Heart left ventricle (tissue), 16 donors: Measurements from ENCODE around the gene EXOC4. TPM values are rescaled to one million over a fixed set of nuclear protein-coding genes. Genes with fewer than 3 reads are reported as not detected.

Experiments used
- ATAC-seq, 4 donors: fragments of 200-7000 bp; cut with Tn5 transposase; one replicate each; pipeline ENCODE4 v1.9.1; 2020 to 2022; ENCODE audit warnings: moderate library complexity in 4 of 4, mild to moderate bottlenecking in 3 of 4, moderate number of reproducible peaks in 1 of 4
- DNase-seq, 5 donors: peaks; one replicate each; pipeline ENCODE4 v3.0.0-alpha.2; 2020
- H3K27ac ChIP-seq, 12 donors: fragments of 200-600 bp; sonication (generic) in 4 of 12; one replicate each; pipeline versions ENCODE4 v1.5.0 to v1.8.0; 2016 to 2022; ENCODE audit warnings: mild to moderate bottlenecking in 2 of 12
- H3K27me3 ChIP-seq, 9 donors: fragments of 200-600 bp; sonication (generic) in 2 of 9; one replicate each; pipeline versions ENCODE4 v1.5.1 to v1.8.0; 2016 to 2022; ENCODE audit warnings: mild to moderate bottlenecking in 3 of 9
- H3K36me3 ChIP-seq, 9 donors: fragments of 200-600 bp; sonication (generic) in 2 of 9; one replicate each; pipeline versions ENCODE4 v1.5.0 to v1.8.0; 2018 to 2022; ENCODE audit warnings: mild to moderate bottlenecking in 2 of 9
- H3K4me1 ChIP-seq, 12 donors: fragments of 200-600 bp; sonication (generic) in 4 of 12; one replicate each; pipeline versions ENCODE4 v1.5.0 to v1.8.0; 2016 to 2022; ENCODE audit warnings: mild to moderate bottlenecking in 3 of 12
- H3K4me3 ChIP-seq, 12 donors: fragments of 200-600 bp; sonication (generic) in 4 of 12; one replicate each; pipeline versions ENCODE4 v1.5.0 to v1.8.0; 2017 to 2022; ENCODE audit warnings: mild to moderate bottlenecking in 9 of 12, moderate library complexity in 4 of 12
- H3K9me3 ChIP-seq, 12 donors: fragments of 200-600 bp; sonication (generic) in 4 of 12; one replicate each; pipeline versions ENCODE4 v1.5.0 to v1.8.0; 2016 to 2022; ENCODE audit warnings: mild to moderate bottlenecking in 1 of 12
- POLR2A ChIP-seq, 2 donors: fragments of 450-650 bp; IDR thresholded peaks; one replicate each; pipeline ENCODE4 v1.6.1; 2017; ENCODE audit warnings: antibody characterized with exemption in 2 of 2, mild to moderate bottlenecking in 2 of 2, moderate library complexity in 2 of 2
- WGBS, 4 donors: extraction: QIAGEN DNeasy Blood & Tissue Kit in 2 of 4; methylation state at CpG; one replicate each; pipeline versions ENCODE4 v1.1.5 to v1.1.7; 2013 to 2018; 5-methylcytosine and 5-hydroxymethylcytosine counted together
- intact Hi-C, 10 donors: fragments of 100-400 bp; cut with DNase I; formaldehyde crosslinking; loops; one replicate each; pipeline versions ENCODE4 v1.11.1 to v1.14.2; 2022
- polyA plus RNA-seq, 2 donors: library from polyadenylated mRNA; stranded (reverse); fragments of 200-250 nt; gene quantifications; one replicate each; pipeline ENCODE4 v1.2.3, GENCODE V29; 2013
- total RNA-seq, 9 donors: library from RNA; depleted of rRNA in 2 of 9; stranded (reverse); fragments of >200 nt in 2 of 9; fragmentation: NEBNext Ultra II Directional in 3 of 9; extraction: Animal tissue kit (Norgen Biotek cat#: 25700) in 3 of 9; gene quantifications; one replicate each; pipeline versions ENCODE4 v1.1.0 to v1.2.4, GENCODE V29; 2016 to 2023
- TF ChIP-seq, protein P1 (sequence below), 12 donors: fragments of 200-600 bp; sonication (generic) in 4 of 12; IDR thresholded peaks; one replicate each; pipeline versions ENCODE4 v1.5.0 to v1.8.0; 2018 to 2022; ENCODE audit warnings: antibody characterized with exemption in 12 of 12, mild to moderate bottlenecking in 5 of 12
- donor health status: ischemic (EF 13 %, LVEDD 7.1; RV severe dilation, severe dysfunction).
- donor health status: healthy with polysubstance abuse.
- donor health status: DM: no; HTN: yes; CAD: no.
- donor health status: DM: no; HTN: no; CAD: no.
- donor health status: ischemic (EF 25% LVEDD 6.9; RV normal size, moderate dysfunction).
- donor health status: ischemic (EF 25% LVEDD 5.7; RV mildly dilated, moderate dysfunction).
- donor health status: healthy.
- donor health status: DM: yes; HTN: yes; CAD: no.
- donor health status: ischemic (EF 35%, LVEDD 5.7; RV mildly dilated, moderate dysfunction).
- donor health status: nonischemic (EF 11% LVEDD 7.7; RV severe dilation, severe dysfunction).
- donor health status: DM: yes; HTN: yes; CAD: no.
- donor health status: PGD.
- donor health status: ischemic (EF 29% LVEDD 5.4; RV normal size, mild dysfunction).
- donor health status: nonischemic (EF 23%, LVEDD 6.1; RV moderate dilation, normal function).

The EXOC4 gene
- total and polyA plus RNA-seq, 11 donors = 8.8 to 61.2 (median 33.8) TPM

DNA sequence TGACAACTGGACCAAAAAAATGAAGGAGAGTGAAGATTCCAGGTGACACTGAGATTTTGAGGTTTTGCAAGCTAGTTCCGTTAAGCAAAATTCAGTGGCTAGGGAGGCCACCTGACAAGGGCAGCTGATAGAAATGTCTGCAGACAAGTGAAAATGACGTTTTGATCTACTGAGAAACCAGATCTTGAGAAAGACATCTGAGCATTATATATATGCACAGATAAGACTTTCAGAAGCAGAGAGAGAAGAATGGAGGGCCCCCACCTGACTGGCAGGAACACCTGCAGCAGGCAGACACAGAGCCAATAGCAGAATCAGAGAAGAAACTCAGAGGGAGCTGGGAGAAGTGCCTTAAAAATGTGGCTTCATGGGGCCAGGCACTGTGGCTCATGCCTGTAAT is 798.1 kb downstream of the EXOC4 start:
- Histone ChIP-seq H3K9me3 (no peaks in the 10 kb centered on the region), H3K27ac (no peak overlapping the region), H3K27me3 (no peaks in the 10 kb centered on the region), H3K36me3 (no peaks in the 10 kb centered on the region), H3K4me1 (no peaks in the 10 kb centered on the region), H3K4me3 (no peak overlapping the region)
- ATAC-seq (no peak), DNase-seq (no peak)
- intact Hi-C loops = no loop called here
- whole genome bisulfite sequencing, 4 donors = 81 to 95% (median 94%) methylated on average over 2 of the region's 2 CpGs
- no peak for TF ChIP-seq POLR2A (IDR thresholded peaks at IDR 0.05)
- TF ChIP-seq, protein P1, sequence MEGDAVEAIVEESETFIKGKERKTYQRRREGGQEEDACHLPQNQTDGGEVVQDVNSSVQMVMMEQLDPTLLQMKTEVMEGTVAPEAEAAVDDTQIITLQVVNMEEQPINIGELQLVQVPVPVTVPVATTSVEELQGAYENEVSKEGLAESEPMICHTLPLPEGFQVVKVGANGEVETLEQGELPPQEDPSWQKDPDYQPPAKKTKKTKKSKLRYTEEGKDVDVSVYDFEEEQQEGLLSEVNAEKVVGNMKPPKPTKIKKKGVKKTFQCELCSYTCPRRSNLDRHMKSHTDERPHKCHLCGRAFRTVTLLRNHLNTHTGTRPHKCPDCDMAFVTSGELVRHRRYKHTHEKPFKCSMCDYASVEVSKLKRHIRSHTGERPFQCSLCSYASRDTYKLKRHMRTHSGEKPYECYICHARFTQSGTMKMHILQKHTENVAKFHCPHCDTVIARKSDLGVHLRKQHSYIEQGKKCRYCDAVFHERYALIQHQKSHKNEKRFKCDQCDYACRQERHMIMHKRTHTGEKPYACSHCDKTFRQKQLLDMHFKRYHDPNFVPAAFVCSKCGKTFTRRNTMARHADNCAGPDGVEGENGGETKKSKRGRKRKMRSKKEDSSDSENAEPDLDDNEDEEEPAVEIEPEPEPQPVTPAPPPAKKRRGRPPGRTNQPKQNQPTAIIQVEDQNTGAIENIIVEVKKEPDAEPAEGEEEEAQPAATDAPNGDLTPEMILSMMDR (IDR thresholded peaks at IDR 0.05) = no peak

DNA sequence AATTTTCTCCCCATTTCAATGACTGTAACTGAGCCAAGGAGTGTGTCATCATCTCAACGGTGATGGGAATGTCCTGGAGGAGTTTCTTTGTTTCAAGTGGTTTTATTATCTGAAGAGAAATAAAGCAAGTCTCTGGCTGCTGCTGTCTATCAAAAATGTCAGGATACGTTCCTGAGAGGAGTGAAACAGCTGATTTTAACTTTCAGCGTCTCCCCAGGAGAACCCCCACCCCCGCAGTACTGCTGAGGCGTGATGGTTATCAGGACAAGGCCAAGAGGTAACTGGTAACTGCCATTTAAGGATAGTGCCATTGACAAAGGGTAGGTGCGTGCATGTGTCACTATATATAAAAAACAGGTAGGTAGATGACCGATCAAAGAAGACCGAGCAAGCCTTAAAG is 803.9 kb downstream of the EXOC4 start:
- H3K27me3 ChIP-seq = no peaks in the 10 kb centered on the region
- H3K36me3 ChIP-seq = no peaks in the 10 kb centered on the region
- no peaks in the 10 kb centered on the region for H3K9me3 ChIP-seq
- intact Hi-C loops = no loop called here
- 80 to 87% (median 83%) methylated on average over 8 of the region's 8 CpGs for WGBS, 4 donors
- peaks cover 0 to 1% (median 0%) of the 10 kb centered on the region in 12 donors for H3K4me1 ChIP-seq
- H3K27ac ChIP-seq = no peak overlapping the region
- DNase-seq = no peak
- ATAC-seq = no peak
- TF ChIP-seq, protein P1 (IDR thresholded peaks at IDR 0.05) = no peak
- TF ChIP-seq POLR2A (IDR thresholded peaks at IDR 0.05) = no peak
- H3K4me3 ChIP-seq = no peak overlapping the region

DNA sequence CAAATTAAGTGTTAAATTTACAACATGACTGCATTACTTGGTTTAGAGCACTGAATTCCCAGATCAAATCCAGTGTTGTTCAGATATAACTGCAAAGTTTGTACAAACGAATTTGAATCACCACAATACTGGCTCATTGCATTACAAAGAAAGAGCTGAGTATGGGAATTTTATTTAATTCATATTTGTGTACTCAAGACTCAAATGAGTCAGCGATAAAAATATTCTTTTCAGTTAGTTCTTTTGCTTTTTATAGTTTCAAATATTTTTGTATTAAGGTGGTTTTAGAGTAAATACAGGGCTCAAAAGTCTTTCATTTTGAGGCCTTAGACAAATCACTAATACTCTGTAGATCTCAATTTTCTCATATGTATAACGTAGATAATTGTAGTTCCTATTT is 805.6 kb downstream of the EXOC4 start:
- DNase-seq (no peak), ATAC-seq (no peak)
- Histone ChIP-seq H3K9me3 (no peaks in the 10 kb centered on the region), H3K27me3 (no peaks in the 10 kb centered on the region), H3K36me3 (no peaks in the 10 kb centered on the region), H3K27ac (no peak overlapping the region), H3K4me1 (peaks cover 0 to 12% (median 0%) of the 10 kb centered on the region in 12 donors), H3K4me3 (no peak overlapping the region)
- intact Hi-C loops = no loop called here
- WGBS, 4 donors = 92 to 94% (median 93%) methylated on average over 3 of the region's 3 CpGs
- no peak for TF ChIP-seq POLR2A (IDR thresholded peaks at IDR 0.05)
- TF ChIP-seq, protein P1 (IDR thresholded peaks at IDR 0.05) = no peak

DNA sequence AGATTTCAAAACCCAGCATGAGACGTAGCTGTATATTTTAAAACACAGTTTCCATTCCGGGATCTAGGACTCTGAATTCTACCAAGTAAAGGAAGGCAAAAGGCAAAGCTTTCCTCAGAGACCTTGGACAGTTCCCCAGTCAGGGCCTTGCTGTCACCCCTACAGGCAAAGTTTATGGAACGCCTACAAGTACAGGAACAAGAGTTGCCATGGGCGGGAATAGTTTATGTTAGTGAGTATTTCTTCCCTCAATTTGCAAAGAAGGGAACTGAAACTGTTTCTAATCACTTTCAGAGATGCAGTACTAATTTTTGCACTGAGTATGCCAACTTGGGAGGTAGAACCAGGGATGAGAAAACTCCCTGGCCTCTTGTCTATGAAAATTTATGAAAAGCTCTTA is 806.1 kb downstream of the EXOC4 start:
- DNase-seq (no peak), ATAC-seq (no peak)
- TF ChIP-seq POLR2A (IDR thresholded peaks at IDR 0.05) = no peak
- TF ChIP-seq, protein P1 (IDR thresholded peaks at IDR 0.05) = no peak
- H3K9me3 ChIP-seq = no peaks in the 10 kb centered on the region
- H3K4me3 ChIP-seq = no peak overlapping the region
- no peak overlapping the region for H3K27ac ChIP-seq
- 81 to 89% (median 85%) methylated on average over 4 of the region's 4 CpGs for WGBS, 4 donors
- no peaks in the 10 kb centered on the region for H3K36me3 ChIP-seq
- intact Hi-C loops = no loop called here
- H3K4me1 ChIP-seq = peaks cover 0 to 12% (median 0%) of the 10 kb centered on the region in 12 donors
- no peaks in the 10 kb centered on the region for H3K27me3 ChIP-seq
